ENCODE data around the gene SOX14.

SOX14 gene

DNA sequence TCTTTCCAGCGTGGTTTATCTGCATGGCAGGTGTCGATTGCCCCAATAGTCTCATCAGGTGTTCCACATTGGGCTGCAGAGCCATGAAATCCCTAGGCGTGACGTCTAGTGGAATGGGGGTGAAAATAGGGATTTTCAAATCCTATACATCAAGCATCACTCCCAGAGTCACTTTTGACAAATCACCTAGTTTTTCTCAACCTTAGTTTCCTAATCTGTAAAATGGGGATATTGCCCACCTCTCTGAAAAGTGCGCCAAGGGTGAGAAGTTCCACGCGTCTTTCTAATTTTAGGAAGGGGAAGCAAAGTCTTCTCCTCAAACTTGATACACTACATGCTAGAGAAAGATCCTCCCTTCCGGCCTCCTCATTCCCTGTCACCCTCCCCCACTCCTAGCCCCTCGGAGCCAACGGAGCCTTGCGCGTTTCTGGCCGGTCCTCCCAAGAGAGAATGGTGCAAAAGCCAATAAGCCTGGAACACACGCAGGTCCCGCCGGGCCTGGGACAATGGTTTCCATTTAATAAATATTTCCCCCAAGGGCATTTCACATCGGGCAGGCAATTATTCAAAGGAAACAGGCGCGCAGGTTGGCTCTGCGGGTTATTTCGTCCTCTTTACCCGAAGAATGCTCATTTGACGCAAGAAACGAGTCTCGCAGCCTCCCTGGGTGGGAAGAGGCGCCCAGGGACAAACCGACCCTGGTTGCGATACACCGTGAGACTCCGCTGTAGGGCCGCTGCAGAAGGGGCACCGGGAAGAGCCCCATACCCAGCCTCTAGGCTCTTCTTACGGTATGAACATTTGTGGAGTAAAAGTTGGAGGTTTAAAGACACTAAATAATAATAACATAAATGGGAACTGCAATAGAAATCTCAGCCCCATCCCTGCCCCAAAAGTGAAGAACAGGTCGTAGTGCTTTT is 1.2 kb upstream of the SOX14 start:
- no peak for TF ChIP-seq CTCF (IDR thresholded peaks at IDR 0.05)
- Histone ChIP-seq H3K4me3 (ENCODE audit: low read depth in 1 of 2, low read length in 1 of 2) (no peak overlapping the region), H3K4me1 (ENCODE audit: control insufficient read depth in 1 of 2, insufficient read depth in 1 of 2, low read depth in 1 of 2, low read length in 1 of 2) (peaks cover 0 to 2% of the 10 kb centered on the region in 2 experiments), H3K9me3 (no peaks in the 10 kb centered on the region), H3K36me3 (no peaks in the 10 kb centered on the region), H3K27me3 (peaks cover 98% of the 10 kb centered on the region), H3K27ac (no peak overlapping the region)

DNA sequence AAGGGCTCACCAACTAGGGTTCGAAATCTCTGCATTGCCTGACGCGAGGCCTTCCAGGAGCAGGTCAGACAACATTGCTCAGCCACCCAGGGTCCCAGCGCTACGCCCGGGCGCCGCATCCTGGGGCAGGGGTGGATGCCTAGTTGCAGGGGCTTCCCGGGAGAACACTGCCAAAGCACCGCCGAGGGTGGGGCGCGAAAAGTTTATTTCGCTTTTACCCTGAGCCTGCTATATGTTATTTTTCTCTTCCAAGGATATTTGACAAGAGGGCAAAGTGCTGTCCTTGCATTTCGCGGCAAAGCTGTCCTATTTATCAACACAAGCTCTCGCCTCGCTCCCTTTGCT is 549 bp upstream of the SOX14 start:
- Histone ChIP-seq H3K9me3 (no peaks in the 10 kb centered on the region), H3K4me1 (ENCODE audit: control insufficient read depth in 1 of 2, insufficient read depth in 1 of 2, low read depth in 1 of 2, low read length in 1 of 2) (peaks cover 0 to 2% of the 10 kb centered on the region in 2 experiments), H3K36me3 (no peaks in the 10 kb centered on the region), H3K4me3 (ENCODE audit: low read depth in 1 of 2, low read length in 1 of 2) (no peak overlapping the region), H3K27me3 (peaks cover 98% of the 10 kb centered on the region), H3K27ac (no peak overlapping the region)
- no peak for TF ChIP-seq CTCF (IDR thresholded peaks at IDR 0.05)

DNA sequence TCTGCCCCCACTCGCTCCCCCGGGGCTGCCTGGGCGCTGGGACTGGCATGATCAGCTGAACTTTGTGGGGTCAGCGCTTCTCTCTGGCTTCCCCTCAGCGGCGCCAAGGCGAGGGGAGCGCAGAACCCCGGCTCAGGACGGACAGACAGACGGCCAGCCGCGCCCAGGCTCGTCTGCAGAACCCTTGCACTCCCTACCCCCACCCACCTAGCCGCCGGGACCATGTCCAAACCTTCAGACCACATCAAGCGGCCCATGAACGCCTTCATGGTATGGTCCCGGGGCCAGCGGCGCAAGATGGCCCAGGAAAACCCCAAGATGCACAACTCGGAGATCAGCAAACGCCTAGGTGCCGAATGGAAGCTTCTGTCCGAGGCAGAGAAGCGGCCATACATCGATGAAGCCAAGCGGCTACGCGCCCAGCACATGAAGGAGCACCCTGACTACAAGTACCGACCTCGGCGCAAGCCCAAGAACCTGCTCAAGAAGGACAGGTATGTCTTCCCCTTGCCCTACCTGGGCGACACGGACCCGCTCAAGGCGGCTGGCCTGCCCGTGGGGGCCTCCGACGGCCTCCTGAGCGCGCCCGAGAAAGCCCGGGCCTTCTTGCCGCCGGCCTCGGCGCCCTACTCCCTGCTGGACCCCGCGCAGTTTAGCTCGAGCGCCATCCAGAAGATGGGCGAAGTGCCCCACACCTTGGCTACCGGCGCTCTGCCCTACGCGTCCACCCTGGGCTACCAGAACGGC is 621 bp downstream of the SOX14 start:
- H3K27me3 ChIP-seq, result peaks cover 100% of the 10 kb centered on the region
- no peaks in the 10 kb centered on the region for H3K9me3 ChIP-seq
- H3K36me3 ChIP-seq, result no peaks in the 10 kb centered on the region
- TF ChIP-seq CTCF (IDR thresholded peaks at IDR 0.05), result no peak
- peaks cover 0 to 2% of the 10 kb centered on the region in 2 experiments for H3K4me1 ChIP-seq (ENCODE audit: control insufficient read depth in 1 of 2, insufficient read depth in 1 of 2, low read depth in 1 of 2, low read length in 1 of 2)
- no peak overlapping the region for H3K27ac ChIP-seq
- no peak overlapping the region for H3K4me3 ChIP-seq (ENCODE audit: low read depth in 1 of 2, low read length in 1 of 2)

- H3K4me3 ChIP-seq (ENCODE audit: low read depth in 1 of 2, low read length in 1 of 2), result no peak overlapping the region
- H3K27ac ChIP-seq, result no peak overlapping the region
- H3K27me3 ChIP-seq, result peaks cover 100% of the 10 kb centered on the region
- TF ChIP-seq CTCF (IDR thresholded peaks at IDR 0.05), result no peak
- no peaks in the 10 kb centered on the region for H3K9me3 ChIP-seq
- no peaks in the 10 kb centered on the region for H3K36me3 ChIP-seq
- H3K4me1 ChIP-seq (ENCODE audit: control insufficient read depth in 1 of 2, insufficient read depth in 1 of 2, low read depth in 1 of 2, low read length in 1 of 2), result peaks cover 0 to 2% of the 10 kb centered on the region in 2 experiments
Observed at GRCh38 chr3:137765310-137766033, 1.4 kb downstream of the SOX14 start.

GRCh38 chr3:137766041-137766875 is 2.1 kb downstream of the SOX14 start:
- no peaks in the 10 kb centered on the region for H3K36me3 ChIP-seq
- TF ChIP-seq CTCF (IDR thresholded peaks at IDR 0.05), result no peak
- H3K4me1 ChIP-seq (ENCODE audit: control insufficient read depth in 1 of 2, insufficient read depth in 1 of 2, low read depth in 1 of 2, low read length in 1 of 2), result peaks cover 2 to 4% of the 10 kb centered on the region in 2 experiments
- no peaks in the 10 kb centered on the region for H3K9me3 ChIP-seq
- H3K27me3 ChIP-seq, result peaks cover 100% of the 10 kb centered on the region
- H3K4me3 ChIP-seq (ENCODE audit: low read depth in 1 of 2, low read length in 1 of 2), result no peak overlapping the region
- H3K27ac ChIP-seq, result no peak overlapping the region
